Astrocyte (in vitro differentiated cells and primary cell): ENCODE measurements around the gene ZBTB7A. TPM values are rescaled to one million over a fixed set of nuclear protein-coding genes. Genes with fewer than 3 reads are reported as not detected.

ENCODE experiments used
- DNase-seq: peaks from one replicate; pipeline ENCODE4 v3.0.0-alpha.2; 2010; ENCODE audit warnings: low read depth
- FAIRE-seq: peaks from 2 replicates; lab custom pipeline; 2011; peaks lifted over from hg19 to GRCh38; lab: Jason Lieb, UNC
- H2AFZ ChIP-seq: 2 replicates; pipeline ENCODE4 v1.6.0; 2012; ENCODE audit warnings: low read depth, low read length, inconsistent platforms
- H3K27ac ChIP-seq: 2 replicates; pipeline ENCODE4 v1.5.1; 2011; ENCODE audit warnings: low read depth, low read length, inconsistent platforms
- H3K27me3 ChIP-seq: 2 replicates; pipeline ENCODE4 v1.6.0; 2011; ENCODE audit warnings: low read length, inconsistent platforms; ENCODE audit not compliant: insufficient read depth
- H3K36me3 ChIP-seq: 2 replicates; pipeline ENCODE4 v1.5.1; 2011; ENCODE audit warnings: low read length, inconsistent platforms; ENCODE audit not compliant: insufficient read depth
- H3K4me1 ChIP-seq: 2 replicates; pipeline ENCODE4 v1.5.1; 2011; ENCODE audit warnings: low read length, inconsistent platforms; ENCODE audit not compliant: insufficient read depth
- H3K4me2 ChIP-seq: 2 replicates; pipeline ENCODE4 v1.6.0; 2012; ENCODE audit warnings: low read length, inconsistent platforms
- H3K4me3 ChIP-seq: 2 replicates; pipeline ENCODE4 v1.5.1; 2011; ENCODE audit warnings: low read depth, mild to moderate bottlenecking, low read length, inconsistent platforms; ENCODE audit not compliant: insufficient read depth
- H3K79me2 ChIP-seq: 2 replicates; pipeline ENCODE4 v1.6.0; 2012; ENCODE audit warnings: mild to moderate bottlenecking, low read length, inconsistent platforms; ENCODE audit not compliant: insufficient read depth
- H3K9ac ChIP-seq: 2 replicates; pipeline ENCODE4 v1.6.0; 2012; ENCODE audit warnings: mild to moderate bottlenecking, low read length, inconsistent platforms
- H3K9me3 ChIP-seq: 2 replicates; pipeline ENCODE4 v1.5.1; 2012; ENCODE audit warnings: low read depth, mild to moderate bottlenecking, low read length, inconsistent platforms; ENCODE audit not compliant: insufficient read depth
- H4K20me1 ChIP-seq: 2 replicates; pipeline ENCODE4 v1.6.0; 2012; ENCODE audit warnings: low read length, inconsistent platforms; ENCODE audit not compliant: insufficient read depth
- H3K27ac Mint-ChIP-seq: one replicate; pipeline ENCODE4 v1.8.0; 2021; ENCODE audit warnings: mild to moderate bottlenecking, mixed read lengths; ENCODE audit not compliant: unreplicated experiment
- H3K27me3 Mint-ChIP-seq: one replicate; pipeline ENCODE4 v1.8.0; 2021; ENCODE audit warnings: low read depth, mixed read lengths; ENCODE audit not compliant: unreplicated experiment
- H3K36me3 Mint-ChIP-seq: one replicate; pipeline ENCODE4 v1.8.0; 2021; ENCODE audit warnings: low read depth, mixed read lengths; ENCODE audit not compliant: unreplicated experiment
- H3K4me1 Mint-ChIP-seq: one replicate; pipeline ENCODE4 v1.8.0; 2021; ENCODE audit warnings: low read depth, mixed read lengths; ENCODE audit not compliant: unreplicated experiment
- H3K4me3 Mint-ChIP-seq: one replicate; pipeline ENCODE4 v1.8.0; 2021; ENCODE audit warnings: mild to moderate bottlenecking, moderate library complexity, mixed read lengths; ENCODE audit not compliant: unreplicated experiment
- H3K9me3 Mint-ChIP-seq: one replicate; pipeline ENCODE4 v1.8.0; 2021; ENCODE audit warnings: mild to moderate bottlenecking, mixed read lengths; ENCODE audit not compliant: unreplicated experiment
- CTCF ChIP-seq: IDR thresholded peaks from 2 replicates; pipeline ENCODE4 v1.5.1; 2011; ENCODE audit warnings: low read depth, mild to moderate bottlenecking, inconsistent platforms, low read length, moderate library complexity; ENCODE audit not compliant: insufficient read depth
- EZH2 ChIP-seq: IDR thresholded peaks from 2 replicates; pipeline ENCODE4 v1.6.1; 2012; ENCODE audit warnings: mild to moderate bottlenecking, low read length, inconsistent platforms; ENCODE audit not compliant: insufficient read depth
- total RNA-seq: library from RNA; stranded (reverse); gene quantifications from 2 replicates; pipeline ENCODE4 v1.2.1, GENCODE V29; 2021

Gene ZBTB7A
- total RNA-seq, 1 donor from 2014 or later: 24.3 TPM

GRCh38 chr19:4053423-4054324, 13.0 kb downstream of the ZBTB7A start:
- Mint-ChIP-seq H3K27me3 (no peaks in the 10 kb centered on the region), H3K27ac (peak overlapping the region; percentile 47), H3K36me3 (peaks cover 29% of the 10 kb centered on the region), H3K9me3 (no peaks in the 10 kb centered on the region), H3K4me1 (peaks cover 25% of the 10 kb centered on the region), H3K4me3 (peak overlapping the region; percentile 58)
- no peak overlapping the region for H2AFZ ChIP-seq
- H3K9me3 ChIP-seq: no peaks in the 10 kb centered on the region
- H3K27me3 ChIP-seq: no peaks in the 10 kb centered on the region
- H4K20me1 ChIP-seq: peaks cover 90% of the 10 kb centered on the region
- peaks cover 30% of the 10 kb centered on the region for H3K4me1 ChIP-seq
- H3K36me3 ChIP-seq: peaks cover 17% of the 10 kb centered on the region
- FAIRE-seq: no peak
- H3K27ac ChIP-seq: no peak overlapping the region
- H3K9ac ChIP-seq: no peak overlapping the region
- H3K79me2 ChIP-seq: peaks cover 95% of the 10 kb centered on the region
- no peak for DNase-seq
- peak overlapping the region; percentile 67 for H3K4me2 ChIP-seq
- TF ChIP-seq EZH2 (no peak), CTCF (no peak)
- no peak overlapping the region for H3K4me3 ChIP-seq

- H3K4me3 Mint-ChIP-seq: peak overlapping the region; percentile 58
- H3K36me3 Mint-ChIP-seq: peaks cover 29% of the 10 kb centered on the region
- H3K27ac Mint-ChIP-seq: peak overlapping the region; percentile 47
- H3K4me1 Mint-ChIP-seq: peaks cover 25% of the 10 kb centered on the region
- Histone ChIP-seq H3K9ac (peak overlapping the region; percentile 52), H2AFZ (no peak overlapping the region), H3K79me2 (peaks cover 95% of the 10 kb centered on the region), H3K4me1 (peaks cover 24% of the 10 kb centered on the region), H3K27me3 (no peaks in the 10 kb centered on the region), H3K36me3 (peaks cover 17% of the 10 kb centered on the region), H4K20me1 (peaks cover 90% of the 10 kb centered on the region), H3K4me2 (peak overlapping the region; percentile 67), H3K4me3 (no peak overlapping the region), H3K27ac (peak overlapping the region; percentile 72), H3K9me3 (no peaks in the 10 kb centered on the region)
- H3K27me3 Mint-ChIP-seq: no peaks in the 10 kb centered on the region
- DNase-seq: no peak
- no peak for FAIRE-seq
- H3K9me3 Mint-ChIP-seq: no peaks in the 10 kb centered on the region
- no peak for TF ChIP-seq CTCF
- no peak for TF ChIP-seq EZH2
Measured at GRCh38 chr19:4052993-4053422, 13.7 kb downstream of the ZBTB7A start.
